ENCODE data around the gene CCDC43. TPM values are rescaled to one million over a fixed set of nuclear protein-coding genes. Genes with fewer than 3 reads are reported as not detected.

CCDC43 gene
- total and polyA plus RNA-seq, 9 of the 15 experiments (the other 6 are each of a cell fraction or from before 2014, with no cell fraction given), result 11.7 to 42.3 (median 25.9) TPM

- no peak for TF ChIP-seq PTBP1 (IDR thresholded peaks at IDR 0.05; ENCODE audit: low read depth, low read length)
- no peak for TF ChIP-seq TRIM24 (IDR thresholded peaks at IDR 0.05)
- TF ChIP-seq, protein P1, sequence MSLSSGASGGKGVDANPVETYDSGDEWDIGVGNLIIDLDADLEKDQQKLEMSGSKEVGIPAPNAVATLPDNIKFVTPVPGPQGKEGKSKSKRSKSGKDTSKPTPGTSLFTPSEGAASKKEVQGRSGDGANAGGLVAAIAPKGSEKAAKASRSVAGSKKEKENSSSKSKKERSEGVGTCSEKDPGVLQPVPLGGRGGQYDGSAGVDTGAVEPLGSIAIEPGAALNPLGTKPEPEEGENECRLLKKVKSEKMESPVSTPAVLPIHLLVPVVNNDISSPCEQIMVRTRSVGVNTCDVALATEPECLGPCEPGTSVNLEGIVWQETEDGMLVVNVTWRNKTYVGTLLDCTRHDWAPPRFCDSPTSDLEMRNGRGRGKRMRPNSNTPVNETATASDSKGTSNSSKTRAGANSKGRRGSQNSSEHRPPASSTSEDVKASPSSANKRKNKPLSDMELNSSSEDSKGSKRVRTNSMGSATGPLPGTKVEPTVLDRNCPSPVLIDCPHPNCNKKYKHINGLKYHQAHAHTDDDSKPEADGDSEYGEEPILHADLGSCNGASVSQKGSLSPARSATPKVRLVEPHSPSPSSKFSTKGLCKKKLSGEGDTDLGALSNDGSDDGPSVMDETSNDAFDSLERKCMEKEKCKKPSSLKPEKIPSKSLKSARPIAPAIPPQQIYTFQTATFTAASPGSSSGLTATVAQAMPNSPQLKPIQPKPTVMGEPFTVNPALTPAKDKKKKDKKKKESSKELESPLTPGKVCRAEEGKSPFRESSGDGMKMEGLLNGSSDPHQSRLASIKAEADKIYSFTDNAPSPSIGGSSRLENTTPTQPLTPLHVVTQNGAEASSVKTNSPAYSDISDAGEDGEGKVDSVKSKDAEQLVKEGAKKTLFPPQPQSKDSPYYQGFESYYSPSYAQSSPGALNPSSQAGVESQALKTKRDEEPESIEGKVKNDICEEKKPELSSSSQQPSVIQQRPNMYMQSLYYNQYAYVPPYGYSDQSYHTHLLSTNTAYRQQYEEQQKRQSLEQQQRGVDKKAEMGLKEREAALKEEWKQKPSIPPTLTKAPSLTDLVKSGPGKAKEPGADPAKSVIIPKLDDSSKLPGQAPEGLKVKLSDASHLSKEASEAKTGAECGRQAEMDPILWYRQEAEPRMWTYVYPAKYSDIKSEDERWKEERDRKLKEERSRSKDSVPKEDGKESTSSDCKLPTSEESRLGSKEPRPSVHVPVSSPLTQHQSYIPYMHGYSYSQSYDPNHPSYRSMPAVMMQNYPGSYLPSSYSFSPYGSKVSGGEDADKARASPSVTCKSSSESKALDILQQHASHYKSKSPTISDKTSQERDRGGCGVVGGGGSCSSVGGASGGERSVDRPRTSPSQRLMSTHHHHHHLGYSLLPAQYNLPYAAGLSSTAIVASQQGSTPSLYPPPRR (CRISPR knock-in tag; IDR thresholded peaks at IDR 0.05; ENCODE audit: borderline replicate concordance), result no peak
- no peak for TF ChIP-seq ZBTB34 (CRISPR knock-in tag; IDR thresholded peaks at IDR 0.05)
- no peak for TF ChIP-seq SAFB2 (IDR thresholded peaks at IDR 0.05; ENCODE audit: borderline replicate concordance, low read depth, low read length, severe bottlenecking)
- TF ChIP-seq ZNF121 (CRISPR knock-in tag; conservative IDR thresholded peaks at IDR 0.05), result no peak
- TF ChIP-seq ZNF316 (IDR thresholded peaks at IDR 0.05), result peak; percentile 97
- no peak for TF ChIP-seq L3MBTL2 (IDR thresholded peaks at IDR 0.05)
- TF ChIP-seq BRD4 (IDR thresholded peaks at IDR 0.05), result peak; percentile 17; the same call in 1 of the 2 replicates
- no peak for TF ChIP-seq ZNF232 (CRISPR knock-in tag; IDR thresholded peaks at IDR 0.05)
- TF ChIP-seq ILF3 (IDR thresholded peaks at IDR 0.05; ENCODE audit: borderline replicate concordance), result no peak
- TF ChIP-seq, protein P2, sequence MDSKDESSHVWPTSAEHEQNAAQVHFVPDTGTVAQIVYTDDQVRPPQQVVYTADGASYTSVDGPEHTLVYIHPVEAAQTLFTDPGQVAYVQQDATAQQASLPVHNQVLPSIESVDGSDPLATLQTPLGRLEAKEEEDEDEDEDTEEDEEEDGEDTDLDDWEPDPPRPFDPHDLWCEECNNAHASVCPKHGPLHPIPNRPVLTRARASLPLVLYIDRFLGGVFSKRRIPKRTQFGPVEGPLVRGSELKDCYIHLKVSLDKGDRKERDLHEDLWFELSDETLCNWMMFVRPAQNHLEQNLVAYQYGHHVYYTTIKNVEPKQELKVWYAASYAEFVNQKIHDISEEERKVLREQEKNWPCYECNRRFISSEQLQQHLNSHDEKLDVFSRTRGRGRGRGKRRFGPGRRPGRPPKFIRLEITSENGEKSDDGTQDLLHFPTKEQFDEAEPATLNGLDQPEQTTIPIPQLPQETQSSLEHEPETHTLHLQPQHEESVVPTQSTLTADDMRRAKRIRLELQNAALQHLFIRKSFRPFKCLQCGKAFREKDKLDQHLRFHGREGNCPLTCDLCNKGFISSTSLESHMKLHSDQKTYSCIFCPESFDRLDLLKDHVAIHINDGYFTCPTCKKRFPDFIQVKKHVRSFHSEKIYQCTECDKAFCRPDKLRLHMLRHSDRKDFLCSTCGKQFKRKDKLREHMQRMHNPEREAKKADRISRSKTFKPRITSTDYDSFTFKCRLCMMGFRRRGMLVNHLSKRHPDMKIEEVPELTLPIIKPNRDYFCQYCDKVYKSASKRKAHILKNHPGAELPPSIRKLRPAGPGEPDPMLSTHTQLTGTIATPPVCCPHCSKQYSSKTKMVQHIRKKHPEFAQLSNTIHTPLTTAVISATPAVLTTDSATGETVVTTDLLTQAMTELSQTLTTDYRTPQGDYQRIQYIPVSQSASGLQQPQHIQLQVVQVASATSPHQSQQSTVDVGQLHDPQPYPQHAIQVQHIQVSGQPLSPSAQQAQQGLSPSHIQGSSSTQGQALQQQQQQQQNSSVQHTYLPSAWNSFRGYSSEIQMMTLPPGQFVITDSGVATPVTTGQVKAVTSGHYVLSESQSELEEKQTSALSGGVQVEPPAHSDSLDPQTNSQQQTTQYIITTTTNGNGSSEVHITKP (IDR thresholded peaks at IDR 0.05; ENCODE audit: partially characterized antibody), result peak; percentile 87
- TF ChIP-seq EP400 (IDR thresholded peaks at IDR 0.05), result no peak
- no peak for TF ChIP-seq RBM14 (IDR thresholded peaks at IDR 0.05; ENCODE audit: borderline replicate concordance, insufficient read depth, low read depth, low read length)
- TF ChIP-seq HCFC1 (IDR thresholded peaks at IDR 0.05; ENCODE audit: low read depth, low read length), result no peak
- no peak for TF ChIP-seq FOS (IDR thresholded peaks at IDR 0.05; ENCODE audit: extremely low read depth, insufficient read length)
- TF ChIP-seq ETS1 (conservative IDR thresholded peaks at IDR 0.05; ENCODE audit: control insufficient read depth, low read depth, low read length), result no peak
- TF ChIP-seq SMARCE1 (IDR thresholded peaks at IDR 0.05), result peak; percentile 37; the same call in 1 of the 2 replicates
Observed at GRCh38 chr17:44707755-44708400, 18.3 kb upstream of the CCDC43 start (continued).
